OCI-M2 (cell line): ENCODE results near the gene MDN1.

Experiments
- DNase-seq: peaks from one replicate; lab custom pipeline; 2025; ENCODE audit not compliant: unreplicated experiment; lab: John Stamatoyannopoulos, UW

The MDN1 gene

GRCh38 chr6:89694428-89694827 lies 125.2 kb downstream of the MDN1 start:
- no peak for DNase-seq

GRCh38 chr6:89693207-89693606 lies 126.4 kb downstream of the MDN1 start:
- DNase-seq, result no peak

- no peak for DNase-seq
Measured at GRCh38 chr6:89692256-89692655, 127.3 kb downstream of the MDN1 start.

GRCh38 chr6:89690944-89691324 lies 128.7 kb downstream of the MDN1 start:
- no peak for DNase-seq

GRCh38 chr6:89689732-89690131 lies 129.9 kb downstream of the MDN1 start:
- DNase-seq, result no peak

- DNase-seq, result no peak
Measured at GRCh38 chr6:89688328-89688727, 131.3 kb downstream of the MDN1 start.

- DNase-seq, result no peak
Measured at GRCh38 chr6:89685311-89685710, 134.3 kb downstream of the MDN1 start.

GRCh38 chr6:89682991-89683390 lies 136.6 kb downstream of the MDN1 start:
- DNase-seq, result no peak

GRCh38 chr6:89681983-89682564 lies 137.5 kb downstream of the MDN1 start:
- DNase-seq, result no peak

- DNase-seq, result no peak
Measured at GRCh38 chr6:89680551-89680950, 139.0 kb downstream of the MDN1 start.

GRCh38 chr6:89680150-89680549 lies 139.4 kb downstream of the MDN1 start:
- no peak for DNase-seq

GRCh38 chr6:89679215-89680120 lies 140.1 kb downstream of the MDN1 start:
- no peak for DNase-seq

GRCh38 chr6:89678531-89678930 lies 141.1 kb downstream of the MDN1 start:
- no peak for DNase-seq

- no peak for DNase-seq
Measured at GRCh38 chr6:89675949-89676748, 143.4 kb downstream of the MDN1 start.

GRCh38 chr6:89670935-89671565 lies 148.5 kb downstream of the MDN1 start:
- DNase-seq, result no peak

- no peak for DNase-seq
Measured at GRCh38 chr6:89669002-89669401, 150.6 kb downstream of the MDN1 start.

GRCh38 chr6:89667872-89668556 lies 151.6 kb downstream of the MDN1 start:
- no peak for DNase-seq

GRCh38 chr6:89662659-89663223 lies 156.9 kb downstream of the MDN1 start:
- DNase-seq, result no peak

- no peak for DNase-seq
Measured at GRCh38 chr6:89661559-89661958, 158.0 kb downstream of the MDN1 start.

GRCh38 chr6:89660981-89661380 lies 158.6 kb downstream of the MDN1 start:
- DNase-seq, result no peak
